A549 (cell line): Measurements from ENCODE around the gene PDZD2. TPM values are rescaled to one million over a fixed set of nuclear protein-coding genes. Genes with fewer than 3 reads are reported as not detected.

Source experiments
- ATAC-seq, 2 experiments: fragments of 200-7000 bp in 1 of 2; fragments of >200 bp in 1 of 2; cut with Nextera tagmentation in 1 of 2; cut with Tn5 transposase in 1 of 2; 3 replicates each; pipeline versions ENCODE4 v1.8.0 to v1.9.1; 2018 to 2020; ENCODE audit warnings: mild to moderate bottlenecking in 1 of 2, moderate library complexity in 1 of 2
- CTCF ChIA-PET: fragments of 300-600 bp; sonication (Branson Sonifier 250); formaldehyde crosslinking; extraction: SDS; loops from one replicate; lab custom pipeline; 2021; ENCODE audit warnings: antibody characterized with exemption, inconsistent platforms; lab: Yijun Ruan, JAX
- POLR2A ChIA-PET: fragments of 350-600 bp; formaldehyde crosslinking; extraction: SDS; loops from one replicate; lab custom pipeline; 2021; ENCODE audit warnings: antibody characterized with exemption, inconsistent platforms; lab: Yijun Ruan, JAX
- DNase-seq, 2 experiments: peaks; one replicate each; pipeline versions ENCODE4 v3.0.0 to v3.0.0-alpha.2; 2011 to 2016; ENCODE audit warnings: low read depth in 1 of 2, low spot score in 1 of 2
- FAIRE-seq: peaks from 2 replicates; lab custom pipeline; 2011; peaks lifted over from hg19 to GRCh38; lab: Jason Lieb, UNC
- H3K27ac ChIP-seq, 2 experiments: fragments of >200 bp; sonication (Bioruptor Twin); formaldehyde crosslinking; 3 replicates each; pipeline ENCODE4 v1.5.1; 2016 to 2017
- H3K4me1 ChIP-seq: fragments of >200 bp; sonication (Bioruptor Twin); formaldehyde crosslinking; 3 replicates; pipeline ENCODE4 v1.6.1; 2016
- H3K4me2 ChIP-seq: fragments of >200 bp; sonication (Bioruptor Twin); formaldehyde crosslinking; 3 replicates; pipeline ENCODE4 v1.6.1; 2016
- H3K4me3 ChIP-seq: fragments of >200 bp; sonication (Bioruptor Twin); formaldehyde crosslinking; 3 replicates; pipeline ENCODE4 v1.5.1; 2016
- H3K9me3 ChIP-seq: fragments of >200 bp; sonication (Bioruptor Twin); formaldehyde crosslinking; 3 replicates; pipeline ENCODE4 v1.6.1; 2016
- BHLHE40 ChIP-seq: IDR thresholded peaks from 2 replicates; pipeline ENCODE4 v1.6.1; 2012; ENCODE audit warnings: low read depth, low read length, inconsistent platforms
- CBX2 ChIP-seq: fragments of 200-600 bp; sonication (generic); IDR thresholded peaks from 2 replicates; pipeline ENCODE4 v1.6.1; 2016; ENCODE audit warnings: low read depth, mild to moderate bottlenecking, borderline replicate concordance
- CBX8 ChIP-seq: fragments of 200-600 bp; sonication (generic); IDR thresholded peaks from 2 replicates; pipeline ENCODE4 v1.6.1; 2016
- EHMT2 ChIP-seq: fragments of 200-600 bp; sonication (generic); IDR thresholded peaks from 2 replicates; pipeline ENCODE4 v1.6.1; 2016; ENCODE audit warnings: antibody characterized with exemption, low read depth, mild to moderate bottlenecking, moderate library complexity
- FOXS1 ChIP-seq: fragments of 250-450 bp; sonication (Bioruptor Pico); IDR thresholded peaks from 2 replicates; pipeline ENCODE4 v1.5.0; 2020; ENCODE audit warnings: mild to moderate bottlenecking, moderate library complexity
- GATA3 ChIP-seq: IDR thresholded peaks from 2 replicates; pipeline ENCODE4 v1.6.1; 2012; ENCODE audit warnings: borderline replicate concordance
- HEYL ChIP-seq: fragments of 250-450 bp; sonication (Bioruptor Pico); IDR thresholded peaks from 2 replicates; pipeline ENCODE4 v1.8.0; 2021; ENCODE audit warnings: mild to moderate bottlenecking, moderate library complexity
- HOXA7 ChIP-seq: fragments of 250-450 bp; sonication (Bioruptor Pico); IDR thresholded peaks from 2 replicates; pipeline ENCODE4 v1.5.0; 2020; ENCODE audit warnings: mild to moderate bottlenecking, moderate library complexity
- HOXB5 ChIP-seq: fragments of 250-450 bp; sonication (Bioruptor Pico); IDR thresholded peaks from 2 replicates; pipeline ENCODE4 v1.5.0; 2020; ENCODE audit warnings: mild to moderate bottlenecking, moderate library complexity
- JUN ChIP-seq, 2 experiments: fragments of >200 bp; sonication (Bioruptor Twin); formaldehyde crosslinking; IDR thresholded peaks; 2 replicates in 1 of 2; 3 replicates in 1 of 2; pipeline ENCODE4 v1.6.1; 2016 to 2017
- KDM1A ChIP-seq: fragments of 200-600 bp; sonication (generic); IDR thresholded peaks from 2 replicates; pipeline ENCODE4 v1.6.1; 2016; ENCODE audit warnings: low read depth, mild to moderate bottlenecking
- KDM5A ChIP-seq: fragments of 200-600 bp; sonication (generic); IDR thresholded peaks from 2 replicates; pipeline ENCODE4 v1.6.1; 2016; ENCODE audit warnings: antibody characterized with exemption, mild to moderate bottlenecking
- MAFK ChIP-seq: fragments of 450-650 bp; IDR thresholded peaks from 2 replicates; pipeline ENCODE4 v1.6.1; 2014; ENCODE audit not compliant: partially characterized antibody
- PHF8 ChIP-seq: fragments of 200-600 bp; sonication (generic); IDR thresholded peaks from 2 replicates; pipeline ENCODE4 v1.6.1; 2016; ENCODE audit warnings: low read depth, mild to moderate bottlenecking, antibody characterized with exemption, moderate library complexity, borderline replicate concordance
- POLR2A ChIP-seq: IDR thresholded peaks from 2 replicates; pipeline ENCODE4 v1.6.1; 2012; ENCODE audit warnings: mild to moderate bottlenecking, low read length
- POLR2AphosphoS2 ChIP-seq: conservative IDR thresholded peaks from 2 replicates; pipeline ENCODE4 v1.6.1; 2012; ENCODE audit warnings: low read length, improper control_type of control experiment, inconsistent platforms
- RARB ChIP-seq: fragments of 250-450 bp; sonication (Bioruptor Pico); IDR thresholded peaks from 2 replicates; pipeline ENCODE4 v1.8.0; 2021; ENCODE audit warnings: mild to moderate bottlenecking, moderate library complexity
- RCOR1 ChIP-seq: fragments of 150-350 bp; IDR thresholded peaks from 2 replicates; pipeline ENCODE4 v1.6.1; 2014; ENCODE audit warnings: antibody characterized with exemption, low read length, low read depth
- RFX5 ChIP-seq: fragments of 450-650 bp; IDR thresholded peaks from 2 replicates; pipeline ENCODE4 v1.7.1; 2014; ENCODE audit warnings: antibody characterized with exemption, mild to moderate bottlenecking, moderate library complexity
- SREBF2 ChIP-seq: fragments of 450-650 bp; IDR thresholded peaks from 2 replicates; pipeline ENCODE4 v1.6.1; 2014; ENCODE audit warnings: mild to moderate bottlenecking, moderate library complexity
- ZFP36 ChIP-seq: fragments of 450-650 bp; IDR thresholded peaks from 2 replicates; pipeline ENCODE4 v1.6.1; 2014; ENCODE audit warnings: borderline replicate concordance; ENCODE audit not compliant: partially characterized antibody
- WGBS: methylation state at CpG from one replicate; pipeline ENCODE4 v1.1.6; 2017; ENCODE audit errors: missing lambda C conversion rate; 5-methylcytosine and 5-hydroxymethylcytosine counted together
- polyA plus RNA-seq, 4 experiments: library from polyadenylated mRNA; depleted of rRNA in 3 of 4; stranded (reverse); fragments of >200 nt; fragmentation: RNase III in 1 of 4; extraction: RNeasy Plus Mini Kit Qiagen cat#74134 plus additional on column Dnase treatment in 1 of 4; gene quantifications; 2 replicates in 3 of 4; 3 replicates in 1 of 4; pipeline ENCODE4 v1.2.3, GENCODE V29; 2011 to 2017
- TF ChIP-seq, protein P1 (sequence below): fragments of 450-650 bp; IDR thresholded peaks from 2 replicates; pipeline ENCODE4 v1.6.1; 2014; ENCODE audit warnings: antibody characterized with exemption

PDZD2 gene
- polyA plus RNA-seq, 2 of the 4 experiments (the other 2 are of a cell fraction), result 0.06 to 0.09 TPM

DNA sequence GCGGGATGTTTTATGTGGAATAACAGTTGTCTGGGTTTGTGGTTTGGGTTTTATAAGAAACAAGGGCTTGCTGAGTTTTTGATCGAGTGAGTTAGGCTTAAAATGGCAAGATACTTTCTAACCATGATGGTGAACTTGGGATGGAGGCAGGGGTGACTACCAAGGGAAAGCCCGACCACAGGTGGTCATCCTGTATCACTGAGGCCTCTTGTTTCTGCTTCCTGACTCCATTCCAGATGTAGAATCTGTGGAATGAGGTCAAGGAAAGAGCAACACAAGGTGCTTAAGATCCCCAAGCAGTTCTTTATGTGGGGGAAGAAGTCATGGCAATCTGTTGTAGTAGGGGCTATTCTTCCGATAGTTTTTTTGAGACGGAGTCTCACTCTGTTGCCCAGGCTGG is 412.9 kb downstream of the PDZD2 start:
- ChIA-PET CTCF (no interaction called here), POLR2A (no interaction called here)
- FAIRE-seq (no peak), ATAC-seq (no peak), DNase-seq (no peak)
- 65% methylated on average over 5 of the region's 5 CpGs for WGBS
- peaks cover 9% of the 10 kb centered on the region; the same call in 2 of the 3 replicates for H3K4me1 ChIP-seq
- no peak for TF ChIP-seq ZFP36
- no peak for TF ChIP-seq CBX2
- no peaks in the 10 kb centered on the region for H3K9me3 ChIP-seq
- H3K4me2 ChIP-seq, result no peak overlapping the region
- H3K27ac ChIP-seq, result no peak overlapping the region
- H3K4me3 ChIP-seq, result no peak overlapping the region

DNA sequence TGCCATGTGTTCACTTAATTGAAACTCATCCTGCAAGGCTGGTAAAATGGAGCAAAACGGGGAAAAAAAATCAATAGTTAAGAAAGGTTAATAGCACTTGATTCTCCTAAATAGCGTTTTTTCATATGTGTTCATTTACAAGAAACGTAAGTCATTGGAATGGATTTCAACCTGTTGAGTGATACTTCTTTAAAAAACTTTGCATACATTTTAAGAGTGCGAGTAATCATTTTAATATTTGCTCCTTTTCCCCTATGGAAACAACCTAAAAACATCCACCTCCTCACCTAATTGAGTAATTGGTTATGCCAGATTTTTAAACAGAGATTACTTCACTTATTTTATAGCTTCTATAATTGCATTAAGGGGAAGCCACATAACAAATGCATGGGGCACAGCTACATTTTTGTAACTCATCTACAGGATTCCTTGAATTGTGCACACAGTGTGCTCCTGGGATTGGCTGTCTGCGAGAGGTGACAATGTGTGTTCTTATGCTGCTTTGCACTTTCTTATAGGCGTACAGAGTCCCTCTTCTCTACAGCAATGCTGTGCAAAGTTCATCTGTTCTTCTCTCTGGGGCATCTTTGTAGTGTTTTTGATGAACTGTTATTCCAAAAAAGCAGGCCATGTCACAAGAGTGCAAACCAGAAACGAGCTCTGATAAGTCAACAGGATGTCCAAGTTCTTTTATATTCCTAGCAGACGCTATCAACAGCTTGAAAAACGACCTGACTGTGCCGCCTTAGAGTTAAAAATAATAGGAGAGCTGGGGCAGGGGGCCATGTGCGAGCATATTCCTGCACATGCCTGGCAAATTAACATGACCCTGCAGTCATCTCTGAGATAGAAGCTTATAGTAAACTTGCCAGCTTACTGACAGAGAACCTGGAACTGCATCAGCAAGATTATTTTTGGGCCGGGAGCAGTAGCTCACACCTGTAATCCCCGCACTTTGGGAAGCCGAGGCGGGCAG is 417.2 kb downstream of the PDZD2 start:
- no peak overlapping the region for H3K4me3 ChIP-seq
- FAIRE-seq, result no peak
- peaks cover 38% of the 10 kb centered on the region for H3K4me1 ChIP-seq
- WGBS, result 63% methylated on average over 15 of the region's 15 CpGs
- ChIA-PET POLR2A (interaction anchor here (0.5 kb wide), 1 partner anchor 18 kb away, joined by 3 read pairs; no protein-coding TSS in a partner anchor), CTCF (interaction anchor here (0.8 to 1.4 kb wide), 10 partner anchors 12 to 247 kb away, joined by 3 to 4 read pairs (median 3); no protein-coding TSS in a partner anchor)
- H3K27ac ChIP-seq, result peak overlapping the region; percentile 40 to 71; a peak in 3 of 6 replicates
- H3K9me3 ChIP-seq, result peaks cover 4% of the 10 kb centered on the region; the same call in 1 of the 3 replicates
- 0 out of 6 replicates have a peak, but pooled peaks of 1 of the 2 experiments have one; percentile 23 for ATAC-seq
- H3K4me2 ChIP-seq, result no peak overlapping the region; the same call in 2 of the 3 replicates
- no peak for TF ChIP-seq PHF8
- TF ChIP-seq GATA3, result no peak
- TF ChIP-seq BHLHE40, result no peak
- TF ChIP-seq HEYL, result no peak
- no peak for TF ChIP-seq RARB
- TF ChIP-seq HOXA7 (CRISPR knock-in tag), result no peak
- TF ChIP-seq MAFK, result no peak
- DNase-seq, result no peak

DNA sequence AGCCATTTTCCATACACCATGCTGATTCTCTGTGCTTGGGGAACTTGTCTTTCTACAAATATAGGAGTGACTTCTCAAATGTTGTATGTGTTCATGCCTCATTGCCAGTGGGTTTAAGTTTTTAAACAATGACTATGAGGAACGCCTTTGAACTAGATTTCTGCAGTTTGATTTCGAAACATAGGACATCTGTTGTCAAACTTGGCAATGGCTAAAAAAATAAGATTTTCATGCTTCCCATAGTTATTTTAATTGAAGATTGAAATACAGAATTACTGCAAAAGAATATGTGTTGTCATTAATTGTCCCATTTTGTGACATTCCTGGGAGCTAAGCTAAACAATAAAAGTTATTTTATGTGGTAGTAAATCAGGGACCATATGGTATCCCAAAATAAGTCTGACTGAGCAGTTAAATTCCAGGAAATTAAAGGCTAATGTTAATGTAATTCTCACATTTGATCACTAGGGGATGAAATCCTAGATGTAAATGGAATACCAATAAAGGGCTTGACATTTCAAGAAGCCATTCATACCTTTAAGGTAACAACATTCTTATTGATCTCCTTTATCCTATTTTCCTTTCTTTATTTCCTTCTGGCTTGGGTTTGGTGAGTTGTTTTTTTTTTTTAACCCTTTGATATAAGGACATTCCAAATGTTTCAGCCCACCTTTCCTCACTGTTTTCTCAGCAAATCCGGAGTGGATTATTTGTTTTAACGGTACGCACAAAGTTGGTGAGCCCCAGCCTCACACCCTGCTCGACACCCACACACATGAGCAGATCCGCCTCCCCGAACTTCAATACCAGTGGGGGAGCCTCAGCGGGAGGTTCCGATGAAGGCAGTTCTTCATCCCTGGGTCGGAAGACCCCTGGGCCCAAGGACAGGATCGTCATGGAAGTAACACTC is 418.5 kb downstream of the PDZD2 start:
- H3K9me3 ChIP-seq, result peaks cover 4% of the 10 kb centered on the region; the same call in 1 of the 3 replicates
- ATAC-seq, result 0 out of 6 replicates have a peak, but pooled peaks of 1 of the 2 experiments have one; percentile 40
- TF ChIP-seq RCOR1, result no peak
- TF ChIP-seq POLR2AphosphoS2, result no peak
- no peak for TF ChIP-seq EHMT2
- TF ChIP-seq JUN (IDR thresholded peaks at IDR 0.05), result no peak
- no peak for TF ChIP-seq RFX5
- no peak for TF ChIP-seq POLR2A
- no peak for TF ChIP-seq FOXS1 (CRISPR knock-in tag)
- no peak for TF ChIP-seq SREBF2
- no peak for TF ChIP-seq KDM5A
- no peak for TF ChIP-seq HOXA7 (CRISPR knock-in tag)
- TF ChIP-seq HOXB5 (CRISPR knock-in tag), result no peak
- TF ChIP-seq BHLHE40, result no peak
- no peak for TF ChIP-seq CBX8
- TF ChIP-seq KDM1A, result no peak
- TF ChIP-seq, protein P1, sequence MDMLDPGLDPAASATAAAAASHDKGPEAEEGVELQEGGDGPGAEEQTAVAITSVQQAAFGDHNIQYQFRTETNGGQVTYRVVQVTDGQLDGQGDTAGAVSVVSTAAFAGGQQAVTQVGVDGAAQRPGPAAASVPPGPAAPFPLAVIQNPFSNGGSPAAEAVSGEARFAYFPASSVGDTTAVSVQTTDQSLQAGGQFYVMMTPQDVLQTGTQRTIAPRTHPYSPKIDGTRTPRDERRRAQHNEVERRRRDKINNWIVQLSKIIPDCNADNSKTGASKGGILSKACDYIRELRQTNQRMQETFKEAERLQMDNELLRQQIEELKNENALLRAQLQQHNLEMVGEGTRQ, result no peak
- TF ChIP-seq, all 56 proteins: peak for 0
- Histone ChIP-seq H3K27ac (peak overlapping the region; percentile 37 to 71; a peak in 3 of 6 replicates), H3K4me3 (no peak overlapping the region), H3K4me2 (no peak overlapping the region), H3K4me1 (peaks cover 38% of the 10 kb centered on the region)
- POLR2A ChIA-PET, result no interaction called here
- WGBS, result 76% methylated on average over 12 of the region's 12 CpGs
- peak; percentile 72 for FAIRE-seq
- CTCF ChIA-PET, result interaction anchor here (0.8 to 2.2 kb wide), 12 partner anchors 8 to 232 kb away, joined by 3 to 7 read pairs (median 3); no protein-coding TSS in a partner anchor
- peak in 1 of 2 experiments; percentile 36 for DNase-seq
